ENCODE data around the gene CCDC57.

Gene CCDC57

GRCh38 chr17:82081966-82082365, 130.7 kb downstream of the CCDC57 start:
- H3K4me2 ChIP-seq (ENCODE audit: insufficient read depth, low read length) = no peak overlapping the region
- no peaks in the 10 kb centered on the region for H3K9me3 ChIP-seq (ENCODE audit: insufficient read depth, low read length, severe bottlenecking)
- ATAC-seq (ENCODE audit: insufficient read depth, low read depth) (no peak), DNase-seq (no peak)
- TF ChIP-seq, protein P1, sequence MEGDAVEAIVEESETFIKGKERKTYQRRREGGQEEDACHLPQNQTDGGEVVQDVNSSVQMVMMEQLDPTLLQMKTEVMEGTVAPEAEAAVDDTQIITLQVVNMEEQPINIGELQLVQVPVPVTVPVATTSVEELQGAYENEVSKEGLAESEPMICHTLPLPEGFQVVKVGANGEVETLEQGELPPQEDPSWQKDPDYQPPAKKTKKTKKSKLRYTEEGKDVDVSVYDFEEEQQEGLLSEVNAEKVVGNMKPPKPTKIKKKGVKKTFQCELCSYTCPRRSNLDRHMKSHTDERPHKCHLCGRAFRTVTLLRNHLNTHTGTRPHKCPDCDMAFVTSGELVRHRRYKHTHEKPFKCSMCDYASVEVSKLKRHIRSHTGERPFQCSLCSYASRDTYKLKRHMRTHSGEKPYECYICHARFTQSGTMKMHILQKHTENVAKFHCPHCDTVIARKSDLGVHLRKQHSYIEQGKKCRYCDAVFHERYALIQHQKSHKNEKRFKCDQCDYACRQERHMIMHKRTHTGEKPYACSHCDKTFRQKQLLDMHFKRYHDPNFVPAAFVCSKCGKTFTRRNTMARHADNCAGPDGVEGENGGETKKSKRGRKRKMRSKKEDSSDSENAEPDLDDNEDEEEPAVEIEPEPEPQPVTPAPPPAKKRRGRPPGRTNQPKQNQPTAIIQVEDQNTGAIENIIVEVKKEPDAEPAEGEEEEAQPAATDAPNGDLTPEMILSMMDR (IDR thresholded peaks at IDR 0.05; ENCODE audit: borderline replicate concordance, extremely low read depth, low read length, poor library complexity, severe bottlenecking) = no peak
- TF ChIP-seq EZH2 (IDR thresholded peaks at IDR 0.05; ENCODE audit: borderline replicate concordance, low read depth, low read length, severe bottlenecking) = no peak
- H3K9ac ChIP-seq (ENCODE audit: low read depth, low read length) = no peak overlapping the region
- H3K79me2 ChIP-seq (ENCODE audit: insufficient read depth, low read length) = no peaks in the 10 kb centered on the region; the same call in 1 of the 2 replicates
- no peaks in the 10 kb centered on the region for H3K27me3 ChIP-seq (ENCODE audit: insufficient read depth, low read length, poor library complexity)
- H3K36me3 ChIP-seq (ENCODE audit: insufficient read depth, low read length) = peaks cover 92% of the 10 kb centered on the region
- H3K4me3 ChIP-seq (ENCODE audit: low read depth in 1 of 2, low read length in 2 of 2) = no peak overlapping the region
- H3K27ac ChIP-seq (ENCODE audit: low read length) = no peak overlapping the region
- H3K4me1 ChIP-seq (ENCODE audit: insufficient read depth, low read length) = no peaks in the 10 kb centered on the region
- no peak overlapping the region for H2AFZ ChIP-seq (ENCODE audit: low read depth, low read length)
- peaks cover 80% of the 10 kb centered on the region for H4K20me1 ChIP-seq (ENCODE audit: insufficient read depth, low read length)

DNA sequence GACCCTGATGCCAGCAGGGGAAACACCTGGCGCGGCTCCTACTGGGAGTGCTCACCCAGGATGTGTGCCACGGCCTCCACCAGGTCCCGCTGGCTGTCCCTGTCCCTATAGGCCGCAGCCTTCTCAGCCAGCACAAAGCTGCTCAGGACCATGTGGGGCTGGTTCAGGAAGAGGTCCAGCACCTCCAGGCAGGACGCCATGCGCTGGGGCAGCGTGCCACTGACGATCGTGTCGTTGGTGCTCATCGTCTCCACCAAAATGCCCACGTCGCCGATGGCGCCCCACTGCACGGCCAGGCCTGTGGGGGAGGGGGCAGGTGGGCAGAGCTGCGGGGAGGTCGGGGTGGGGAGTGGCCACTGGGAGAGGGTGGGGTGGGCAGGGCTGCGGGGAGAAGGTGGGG, 131.1 kb downstream of the CCDC57 start:
- no peaks in the 10 kb centered on the region; the same call in 1 of the 2 replicates for H3K79me2 ChIP-seq (ENCODE audit: insufficient read depth, low read length)
- H3K9me3 ChIP-seq (ENCODE audit: insufficient read depth, low read length, severe bottlenecking) = no peaks in the 10 kb centered on the region
- ATAC-seq (ENCODE audit: insufficient read depth, low read depth) = no peak
- DNase-seq = no peak
- H3K4me2 ChIP-seq (ENCODE audit: insufficient read depth, low read length) = no peak overlapping the region
- no peak overlapping the region for H3K4me3 ChIP-seq (ENCODE audit: low read depth in 1 of 2, low read length in 2 of 2)
- H3K27ac ChIP-seq (ENCODE audit: low read length) = no peak overlapping the region
- H2AFZ ChIP-seq (ENCODE audit: low read depth, low read length) = no peak overlapping the region
- H3K36me3 ChIP-seq (ENCODE audit: insufficient read depth, low read length) = peaks cover 88% of the 10 kb centered on the region
- H3K4me1 ChIP-seq (ENCODE audit: insufficient read depth, low read length) = no peaks in the 10 kb centered on the region
- H4K20me1 ChIP-seq (ENCODE audit: insufficient read depth, low read length) = peaks cover 82% of the 10 kb centered on the region
- H3K27me3 ChIP-seq (ENCODE audit: insufficient read depth, low read length, poor library complexity) = no peaks in the 10 kb centered on the region
- H3K9ac ChIP-seq (ENCODE audit: low read depth, low read length) = no peak overlapping the region
- no peak for TF ChIP-seq EZH2 (IDR thresholded peaks at IDR 0.05; ENCODE audit: borderline replicate concordance, low read depth, low read length, severe bottlenecking)
- TF ChIP-seq, protein P1 (IDR thresholded peaks at IDR 0.05; ENCODE audit: borderline replicate concordance, extremely low read depth, low read length, poor library complexity, severe bottlenecking) = no peak

DNA sequence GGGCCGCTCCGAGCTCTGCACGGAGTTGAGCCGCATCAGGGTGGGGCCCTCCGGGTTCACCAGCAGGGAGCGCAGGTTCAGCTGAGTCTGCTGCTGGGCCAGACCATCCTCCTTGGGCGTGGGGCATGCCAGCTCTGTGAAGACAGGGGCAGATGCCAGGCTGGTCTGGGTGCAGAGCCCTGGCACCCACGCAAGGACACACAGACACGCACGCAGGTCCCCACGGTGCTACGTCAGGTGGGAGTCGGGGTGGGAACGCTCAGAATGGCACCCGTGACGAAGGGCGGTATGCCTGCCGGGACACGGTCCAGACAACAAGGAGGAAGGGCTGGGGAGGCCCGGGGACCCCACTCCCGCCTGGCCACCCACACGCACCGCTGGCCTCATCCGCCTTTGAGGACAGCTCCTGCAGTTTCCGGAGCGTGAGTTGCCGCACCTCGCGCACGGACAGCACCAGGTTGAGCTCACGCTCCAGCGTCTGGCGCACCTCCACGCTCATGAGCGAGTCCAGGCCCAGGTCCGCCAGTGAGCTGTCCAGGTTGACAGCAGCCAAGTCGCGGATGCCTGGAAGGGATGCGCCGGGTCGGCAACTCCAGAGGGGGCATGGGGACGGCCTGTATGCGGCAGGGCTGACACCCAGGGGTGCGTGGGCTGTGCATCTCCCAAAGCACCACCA, 131.7 kb downstream of the CCDC57 start:
- H3K79me2 ChIP-seq (ENCODE audit: insufficient read depth, low read length) = no peaks in the 10 kb centered on the region; the same call in 1 of the 2 replicates
- H2AFZ ChIP-seq (ENCODE audit: low read depth, low read length) = no peak overlapping the region
- TF ChIP-seq EZH2 (IDR thresholded peaks at IDR 0.05; ENCODE audit: borderline replicate concordance, low read depth, low read length, severe bottlenecking) = no peak
- no peak overlapping the region for H3K4me3 ChIP-seq (ENCODE audit: low read depth in 1 of 2, low read length in 2 of 2)
- H3K4me1 ChIP-seq (ENCODE audit: insufficient read depth, low read length) = no peaks in the 10 kb centered on the region
- H3K36me3 ChIP-seq (ENCODE audit: insufficient read depth, low read length) = peaks cover 82% of the 10 kb centered on the region
- ATAC-seq (ENCODE audit: insufficient read depth, low read depth) = no peak
- no peaks in the 10 kb centered on the region for H3K9me3 ChIP-seq (ENCODE audit: insufficient read depth, low read length, severe bottlenecking)
- no peak overlapping the region for H3K9ac ChIP-seq (ENCODE audit: low read depth, low read length)
- DNase-seq = no peak
- no peak overlapping the region for H3K27ac ChIP-seq (ENCODE audit: low read length)
- H4K20me1 ChIP-seq (ENCODE audit: insufficient read depth, low read length) = peaks cover 81% of the 10 kb centered on the region
- H3K27me3 ChIP-seq (ENCODE audit: insufficient read depth, low read length, poor library complexity) = no peaks in the 10 kb centered on the region
- H3K4me2 ChIP-seq (ENCODE audit: insufficient read depth, low read length) = no peak overlapping the region

GRCh38 chr17:82080048-82080788, 132.4 kb downstream of the CCDC57 start:
- Histone ChIP-seq H3K36me3 (ENCODE audit: insufficient read depth, low read length) (peaks cover 75% of the 10 kb centered on the region), H3K4me1 (ENCODE audit: insufficient read depth, low read length) (no peaks in the 10 kb centered on the region), H3K4me2 (ENCODE audit: insufficient read depth, low read length) (no peak overlapping the region), H2AFZ (ENCODE audit: low read depth, low read length) (no peak overlapping the region), H3K9ac (ENCODE audit: low read depth, low read length) (no peak overlapping the region), H3K27ac (ENCODE audit: low read length) (no peak overlapping the region), H3K79me2 (ENCODE audit: insufficient read depth, low read length) (no peaks in the 10 kb centered on the region), H4K20me1 (ENCODE audit: insufficient read depth, low read length) (peaks cover 75% of the 10 kb centered on the region), H3K27me3 (ENCODE audit: insufficient read depth, low read length, poor library complexity) (no peaks in the 10 kb centered on the region), H3K9me3 (ENCODE audit: insufficient read depth, low read length, severe bottlenecking) (no peaks in the 10 kb centered on the region), H3K4me3 (ENCODE audit: low read depth in 1 of 2, low read length in 2 of 2) (no peak overlapping the region)
- TF ChIP-seq, protein P1 (IDR thresholded peaks at IDR 0.05; ENCODE audit: borderline replicate concordance, extremely low read depth, low read length, poor library complexity, severe bottlenecking) = no peak
- TF ChIP-seq EZH2 (IDR thresholded peaks at IDR 0.05; ENCODE audit: borderline replicate concordance, low read depth, low read length, severe bottlenecking) = no peak
- DNase-seq (no peak), ATAC-seq (ENCODE audit: insufficient read depth, low read depth) (no peak)
